GM19328 (cell line): Measurements from ENCODE around the gene NABP2.
"Not testable (repeated sequence)": the region's sequence is repeated elsewhere in the genome, so short reads cannot be mapped to it uniquely, and the experiment has no call there.

ENCODE experiments used
- ATAC-seq: cut with Tn5 transposase; IDR thresholded peaks from one replicate; pipeline ENCODE4 v1.9.1; 2021; ENCODE audit warnings: mild to moderate bottlenecking, moderate library complexity; ENCODE audit not compliant: unreplicated experiment

The NABP2 gene

DNA sequence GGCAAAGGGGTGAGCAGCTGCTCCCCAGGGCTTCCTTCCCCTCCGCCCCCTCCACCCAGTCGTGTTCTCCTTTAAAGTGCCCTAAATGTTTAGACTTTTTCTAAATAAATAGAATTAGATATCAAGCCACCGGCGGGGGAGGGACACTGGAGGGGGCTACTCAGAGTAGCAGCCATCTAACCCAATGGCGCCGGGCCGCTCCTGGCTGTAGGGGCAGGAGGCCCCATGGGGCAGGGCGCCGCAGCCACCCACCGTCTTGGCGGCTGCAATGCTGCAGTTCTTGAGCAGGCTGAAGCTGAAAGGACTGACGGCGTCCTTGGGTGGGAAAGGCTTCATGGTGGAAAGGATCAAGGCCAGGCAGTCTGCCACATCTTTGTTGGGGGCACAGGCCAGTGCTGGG lies 18.8 kb downstream of the NABP2 start:
- no peak for ATAC-seq

DNA sequence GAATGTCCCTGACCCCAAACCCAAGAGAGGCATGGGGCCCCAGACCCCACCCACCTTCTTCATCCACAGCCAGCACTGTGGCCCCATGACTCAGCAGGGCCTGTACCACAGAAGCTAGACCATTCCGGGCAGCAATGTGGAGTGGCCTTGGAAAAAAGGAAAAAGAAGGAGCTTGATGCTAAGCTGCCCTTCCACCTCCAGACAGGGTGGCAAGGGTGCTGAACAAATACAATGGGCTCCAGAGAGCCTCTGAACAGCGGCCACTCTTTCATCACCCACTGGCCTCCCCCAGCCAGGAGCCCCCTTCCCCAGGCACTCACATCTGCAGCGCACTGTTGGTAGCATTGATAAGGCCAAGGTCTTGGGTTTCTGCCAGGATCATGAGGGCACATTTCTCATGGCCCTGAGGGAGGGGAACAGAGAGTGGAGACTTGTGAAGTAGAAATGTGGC lies 19.6 kb downstream of the NABP2 start:
- no peak for ATAC-seq

DNA sequence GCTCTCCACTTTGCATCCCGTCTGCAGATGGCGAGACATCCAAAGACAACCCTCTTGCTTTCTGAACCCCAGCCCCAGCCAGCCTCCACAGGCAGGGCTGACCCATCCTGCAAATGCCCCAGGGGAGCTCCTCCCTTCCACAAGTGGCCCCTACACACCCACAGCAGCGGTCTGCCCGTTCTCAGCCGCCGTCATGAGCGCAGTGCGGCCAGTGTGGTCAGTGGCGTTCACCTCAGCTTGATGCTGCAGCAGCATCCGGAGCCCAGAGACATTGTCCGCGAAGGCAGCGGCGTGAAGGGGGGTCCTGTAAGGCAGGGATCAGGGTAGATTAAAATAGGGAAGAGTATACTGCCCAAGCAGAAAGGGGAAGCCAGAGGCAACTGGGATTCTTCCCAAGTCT lies 20.4 kb downstream of the NABP2 start:
- no peak for ATAC-seq

DNA sequence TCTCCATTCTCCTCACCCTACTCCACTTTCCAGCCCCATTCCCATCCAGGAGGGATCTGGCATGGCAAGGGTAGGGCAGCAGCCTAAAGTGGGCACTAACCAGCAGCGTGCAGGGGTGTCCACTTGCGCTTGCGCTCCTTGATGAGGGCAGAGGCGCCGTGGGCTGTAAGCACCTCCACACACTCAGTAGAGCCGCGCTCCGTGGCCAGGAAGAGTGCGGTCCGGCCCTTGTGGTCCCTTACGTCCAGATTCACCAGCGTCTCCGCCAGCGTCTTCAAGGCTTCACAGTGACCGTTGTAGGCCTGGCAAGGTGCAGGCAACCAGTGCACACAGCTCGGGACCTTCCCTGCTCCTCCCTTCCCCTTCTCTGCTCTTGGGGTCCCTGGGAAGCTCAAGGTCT lies 23.8 kb downstream of the NABP2 start:
- ATAC-seq, result no peak

DNA sequence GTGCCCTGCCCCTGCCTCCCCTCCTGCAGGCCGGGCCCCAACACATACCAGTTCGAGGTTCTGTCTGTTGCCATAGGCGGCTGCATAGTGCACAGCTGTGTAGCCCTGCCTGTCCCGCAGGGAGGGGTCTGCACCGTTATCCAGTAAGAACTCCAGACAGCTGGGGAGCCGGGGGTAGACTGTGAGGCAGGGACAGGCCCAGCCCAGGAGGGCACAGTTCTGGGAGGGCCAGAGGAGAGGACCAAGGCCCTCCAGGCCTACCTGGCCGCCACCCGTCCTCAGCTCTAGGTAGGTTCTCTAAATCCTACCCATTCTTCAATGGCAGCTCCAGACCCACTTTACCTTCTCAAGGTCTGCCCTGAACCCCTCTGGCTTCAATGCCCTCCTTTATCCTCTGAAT lies 24.6 kb downstream of the NABP2 start:
- no peak for ATAC-seq

DNA sequence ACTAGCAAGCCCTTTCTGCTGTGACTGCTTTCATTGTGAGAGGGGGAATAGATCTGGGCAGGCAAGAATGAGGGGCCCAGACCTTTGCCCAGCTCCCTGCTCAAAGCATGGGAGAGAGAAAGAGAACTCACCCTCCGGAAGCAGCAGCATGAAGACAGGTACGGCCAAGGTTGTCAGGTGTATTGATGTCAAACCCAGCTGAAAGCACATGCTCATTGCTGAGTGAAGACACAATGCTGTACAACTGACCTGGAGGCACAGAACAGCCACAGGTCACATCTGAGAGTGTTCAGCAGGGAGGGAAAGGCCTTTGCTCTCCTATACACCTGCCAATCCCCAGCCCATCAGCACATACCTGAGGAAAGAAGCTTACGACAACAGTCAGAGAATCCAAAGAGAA lies 28.5 kb downstream of the NABP2 start:
- ATAC-seq, result no peak

DNA sequence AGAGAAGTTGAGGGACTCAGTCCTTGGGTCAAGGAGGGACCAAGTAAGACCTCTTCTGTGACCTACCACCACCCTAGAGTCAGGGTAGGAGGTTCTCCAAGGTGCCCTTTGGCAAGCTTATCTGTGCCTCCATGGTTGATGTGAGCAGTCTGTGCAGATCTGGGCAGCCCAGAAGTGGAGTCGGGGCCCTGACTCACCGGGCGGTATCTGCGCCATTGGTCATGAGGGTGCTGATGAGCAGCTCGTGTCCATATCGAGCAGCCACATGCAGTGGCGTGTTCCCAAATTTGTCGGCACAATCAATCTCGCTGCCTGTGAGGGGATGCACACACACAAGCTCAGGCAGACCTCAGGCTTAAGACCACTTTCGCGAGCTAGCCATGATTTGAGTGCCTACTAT lies 28.9 kb downstream of the NABP2 start:
- no peak for ATAC-seq

DNA sequence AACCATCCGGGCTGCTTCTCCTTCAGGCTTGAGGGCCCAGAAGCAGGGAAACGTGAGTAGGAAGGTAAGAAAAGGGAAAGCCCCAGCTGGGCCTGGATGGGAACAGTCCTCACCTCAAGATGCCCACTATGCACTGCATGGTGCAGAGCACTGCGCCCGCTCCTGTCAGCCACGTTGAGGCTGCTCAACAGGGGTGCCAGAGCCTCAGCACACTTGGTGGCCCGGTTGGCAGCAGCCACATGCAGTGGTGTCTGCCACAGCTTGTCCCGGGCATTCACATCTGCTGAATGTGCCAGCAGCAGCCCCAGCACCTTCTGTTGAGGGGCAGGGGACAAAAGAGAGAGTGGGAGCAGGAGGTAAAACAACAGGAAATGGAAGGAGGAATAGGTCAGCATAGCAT lies 31.5 kb downstream of the NABP2 start:
- no peak for ATAC-seq

DNA sequence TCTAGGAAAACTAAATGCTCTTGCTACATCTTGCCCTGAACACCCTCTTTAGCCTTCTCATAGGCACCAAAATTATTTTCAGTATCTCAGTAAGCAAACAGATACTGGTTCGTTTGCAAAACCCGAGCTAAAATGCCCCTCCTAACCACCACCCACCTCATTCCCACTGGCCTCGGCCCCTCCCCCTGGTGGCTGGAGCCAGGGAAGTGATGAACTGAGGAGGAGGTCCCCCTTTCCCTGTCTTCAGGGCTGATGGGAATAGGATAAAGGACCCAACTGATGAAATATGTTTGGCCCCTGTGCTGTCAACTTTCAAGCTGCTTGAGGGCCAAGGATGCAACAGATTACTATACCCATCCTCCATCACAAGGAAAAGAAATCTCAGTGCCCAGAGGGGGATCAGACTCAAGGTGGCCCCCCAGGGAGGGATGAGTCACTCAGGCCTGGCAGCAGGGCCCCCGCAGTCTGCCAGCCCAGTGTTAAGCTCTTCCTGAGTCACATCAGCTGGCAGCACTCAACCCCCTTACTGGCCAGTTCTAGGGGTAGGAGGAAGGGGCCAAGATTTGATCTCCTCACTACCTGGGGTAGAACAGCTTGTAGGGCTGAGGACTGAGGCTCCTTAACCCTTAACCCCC lies 32.3 kb downstream of the NABP2 start:
- no peak for ATAC-seq

DNA sequence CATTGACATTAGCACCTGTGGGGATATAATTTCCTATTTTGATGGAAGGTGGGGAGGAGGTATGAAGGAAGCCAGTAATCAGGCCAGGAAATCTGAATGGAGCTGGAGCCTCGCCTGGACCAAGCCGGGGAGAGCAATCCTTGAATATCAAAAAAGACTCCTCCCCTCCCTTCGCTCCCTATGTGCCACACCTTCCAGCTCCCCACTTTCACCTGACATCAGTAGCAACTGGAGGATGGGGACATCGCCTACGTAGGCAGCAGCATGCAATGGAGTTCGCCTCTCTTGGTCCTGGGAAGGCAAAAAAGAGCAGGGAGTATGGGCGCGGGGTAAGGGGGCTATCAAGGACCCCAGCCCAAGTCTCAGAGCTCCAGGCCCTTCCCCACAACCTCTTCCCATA lies 32.9 kb downstream of the NABP2 start:
- ATAC-seq, result no peak

DNA sequence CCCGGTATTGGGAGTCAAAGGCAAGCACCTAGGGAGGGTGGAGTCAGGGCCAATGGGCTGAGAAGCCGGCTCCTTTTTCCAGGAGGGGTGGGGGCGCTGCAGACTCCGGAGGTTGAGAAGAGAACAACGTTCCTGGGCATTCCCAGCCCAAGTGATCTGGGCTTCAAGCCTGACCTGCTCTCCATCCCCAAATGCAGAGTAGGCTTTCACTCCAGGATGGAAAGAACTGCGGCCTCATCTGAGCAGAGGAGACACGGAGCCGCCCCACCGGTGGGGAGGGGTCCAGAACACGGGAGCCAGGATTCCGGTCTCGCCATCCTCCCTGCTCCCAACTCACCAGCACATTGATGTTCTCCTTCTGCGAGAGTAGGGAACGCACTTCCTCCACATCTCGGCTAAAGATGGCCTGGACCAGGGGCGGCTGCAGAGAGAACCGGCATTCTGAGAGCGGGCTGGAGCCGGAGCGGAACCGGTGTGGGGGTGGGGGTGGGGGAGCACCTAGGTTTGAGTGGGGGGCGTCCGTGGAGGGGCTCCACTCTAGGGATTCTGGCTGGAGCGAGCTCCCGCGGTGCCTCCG lies 33.4 kb downstream of the NABP2 start:
- ATAC-seq, result peak; percentile 15

DNA sequence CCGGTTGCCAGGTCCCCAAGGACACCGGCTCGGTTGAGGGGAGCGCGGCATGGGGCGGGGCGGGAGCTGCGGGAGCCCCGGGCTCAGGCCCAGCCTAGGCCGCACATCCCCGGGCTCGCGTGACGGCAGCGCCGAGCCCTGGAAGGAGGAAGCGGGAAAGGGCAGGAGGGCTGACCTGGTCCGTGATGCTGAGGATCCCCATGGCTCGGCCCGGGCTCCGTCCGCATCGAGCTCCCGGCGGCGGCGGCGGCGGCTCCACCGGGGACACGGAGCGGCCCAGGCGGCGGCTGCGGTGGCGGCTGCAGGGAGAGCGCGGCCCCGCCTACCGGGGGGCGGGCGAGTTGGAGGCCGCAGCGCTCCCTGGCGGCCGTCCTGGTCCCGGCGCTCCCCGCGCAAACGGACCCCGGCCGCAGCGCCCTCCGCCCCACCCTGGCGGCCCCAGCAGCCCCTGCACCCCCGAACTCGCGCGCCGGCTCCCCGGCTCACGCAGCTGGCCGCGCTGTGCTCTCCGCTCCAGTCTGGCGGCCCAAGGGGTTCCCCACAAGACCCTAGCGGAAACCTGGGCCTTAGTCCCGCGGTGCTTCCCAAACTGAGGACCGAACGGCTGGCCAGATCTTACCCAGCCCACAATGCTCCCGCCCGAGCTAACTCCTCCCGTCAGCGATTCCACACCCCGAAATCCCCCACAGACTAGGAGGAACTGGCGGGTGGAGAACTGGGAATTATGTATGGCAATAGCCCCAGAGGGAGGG lies 34.1 kb downstream of the NABP2 start, which contains the start of gene ANKRD52:
TSS of gene ANKRD52 (minus strand) at position 317 of the 752 bp plus-strand sequence. CDS start at position 202, 115 bp downstream.
- peak; percentile 92 for ATAC-seq

DNA sequence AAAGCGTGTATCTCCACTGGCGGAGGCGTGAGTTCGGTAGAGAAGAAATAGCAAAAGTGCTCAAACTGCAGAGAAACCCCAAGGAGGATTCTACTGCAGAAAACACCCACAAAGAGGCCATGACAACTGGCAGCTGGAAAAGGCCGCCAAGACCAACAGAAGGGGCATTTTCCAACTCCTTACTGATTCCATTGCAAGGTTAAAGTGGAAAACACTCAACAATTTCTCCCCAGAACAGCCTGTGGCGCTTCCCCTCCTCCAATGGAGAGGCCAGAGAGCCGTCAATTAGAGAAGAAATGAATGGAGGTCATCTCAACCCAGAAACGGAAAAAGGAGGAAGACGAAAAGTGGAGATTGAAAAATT lies 34.7 kb downstream of the NABP2 start:
- no peak for ATAC-seq

DNA sequence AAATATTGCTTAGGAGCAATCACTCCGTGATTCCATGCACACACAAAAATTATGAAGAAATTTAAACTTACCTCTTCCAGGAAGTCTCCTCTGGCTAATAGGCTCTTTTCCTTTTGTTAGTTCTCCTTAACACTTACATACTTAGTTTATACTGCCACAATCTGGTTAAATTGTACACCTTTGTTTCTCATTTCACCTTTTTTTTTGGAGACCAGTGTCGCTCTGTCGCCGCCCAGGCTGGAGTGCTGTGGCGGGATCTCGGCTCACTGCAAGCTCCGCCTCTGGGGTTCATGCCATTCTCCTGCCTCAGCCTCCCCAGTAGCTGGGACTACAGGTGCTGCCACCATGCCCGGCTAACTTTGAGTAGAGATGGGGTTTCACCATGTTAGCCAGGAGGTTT lies 36.2 kb downstream of the NABP2 start:
- ATAC-seq, result no peak

DNA sequence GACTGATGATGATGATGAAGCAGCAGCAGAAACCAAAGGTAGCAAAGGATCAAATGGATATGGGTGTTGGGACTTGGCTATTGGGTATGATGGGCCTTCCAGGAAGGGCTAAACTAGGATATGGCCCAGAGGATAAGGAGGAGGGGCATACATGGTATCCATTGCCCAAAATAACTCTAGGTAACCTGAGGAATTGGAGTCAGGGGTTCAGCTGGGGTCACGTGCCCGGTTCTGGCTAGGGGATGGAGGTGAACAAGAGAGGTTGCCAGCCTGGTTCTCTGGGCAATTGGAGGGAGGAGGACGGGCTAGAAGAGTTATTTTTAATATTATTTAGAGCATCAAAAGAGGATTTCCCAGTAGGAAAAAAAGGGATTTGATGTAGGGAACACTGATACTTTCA lies 36.8 kb downstream of the NABP2 start:
- no peak for ATAC-seq

DNA sequence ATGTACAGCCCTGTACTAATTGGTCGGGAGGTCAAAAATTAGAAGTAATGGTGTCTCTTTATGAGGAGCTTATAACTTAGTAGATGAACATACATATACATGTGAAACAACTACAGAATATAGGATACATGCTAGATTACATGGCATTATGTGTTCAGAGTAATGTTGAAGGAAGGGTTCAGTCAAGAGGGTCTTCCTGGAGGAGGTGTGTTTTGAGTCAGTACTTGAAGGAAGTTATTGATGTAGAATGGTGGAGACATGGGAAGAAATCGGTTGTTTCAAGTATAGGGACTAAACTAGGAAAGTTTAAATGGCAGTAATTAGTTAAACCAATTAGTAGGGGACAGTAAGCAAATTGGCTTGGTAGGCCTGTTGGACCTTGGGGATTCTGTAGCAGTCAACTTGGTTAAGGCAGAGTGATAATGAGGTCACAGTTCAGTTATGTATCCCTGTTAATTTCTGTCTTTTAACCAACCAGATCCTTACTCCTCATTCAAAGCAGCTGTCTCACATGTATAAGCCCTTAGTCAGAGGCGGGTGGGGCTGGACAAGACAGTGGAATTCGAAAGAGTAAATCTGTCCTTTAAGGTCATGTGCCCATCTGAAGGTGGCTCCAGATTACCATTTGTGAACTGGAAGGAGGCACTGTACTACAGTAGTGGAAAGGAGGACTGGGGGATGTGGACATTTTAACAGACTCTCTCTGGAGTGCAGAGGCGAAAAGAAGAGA lies 37.5 kb downstream of the NABP2 start:
- no peak for ATAC-seq

DNA sequence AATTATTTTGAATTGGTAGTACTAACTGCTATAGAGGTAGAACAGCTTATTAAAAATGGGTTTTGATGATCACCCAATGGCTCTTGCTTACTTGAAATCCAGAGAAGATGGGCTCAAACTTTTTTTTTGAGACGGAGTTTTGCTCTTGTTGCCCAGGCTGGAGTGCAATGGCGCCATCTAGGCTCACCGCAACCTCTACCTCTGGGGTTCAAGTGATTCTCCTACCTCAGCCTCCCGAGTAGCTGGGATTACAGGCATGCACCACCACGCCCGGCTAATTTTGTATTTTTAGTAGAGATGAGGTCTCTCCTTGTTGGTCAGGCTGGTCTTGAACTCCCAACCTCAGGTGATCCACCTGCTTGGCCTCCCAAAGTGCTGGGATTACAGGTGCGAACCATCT lies 38.8 kb downstream of the NABP2 start:
- ATAC-seq, result not testable (repeated sequence)

DNA sequence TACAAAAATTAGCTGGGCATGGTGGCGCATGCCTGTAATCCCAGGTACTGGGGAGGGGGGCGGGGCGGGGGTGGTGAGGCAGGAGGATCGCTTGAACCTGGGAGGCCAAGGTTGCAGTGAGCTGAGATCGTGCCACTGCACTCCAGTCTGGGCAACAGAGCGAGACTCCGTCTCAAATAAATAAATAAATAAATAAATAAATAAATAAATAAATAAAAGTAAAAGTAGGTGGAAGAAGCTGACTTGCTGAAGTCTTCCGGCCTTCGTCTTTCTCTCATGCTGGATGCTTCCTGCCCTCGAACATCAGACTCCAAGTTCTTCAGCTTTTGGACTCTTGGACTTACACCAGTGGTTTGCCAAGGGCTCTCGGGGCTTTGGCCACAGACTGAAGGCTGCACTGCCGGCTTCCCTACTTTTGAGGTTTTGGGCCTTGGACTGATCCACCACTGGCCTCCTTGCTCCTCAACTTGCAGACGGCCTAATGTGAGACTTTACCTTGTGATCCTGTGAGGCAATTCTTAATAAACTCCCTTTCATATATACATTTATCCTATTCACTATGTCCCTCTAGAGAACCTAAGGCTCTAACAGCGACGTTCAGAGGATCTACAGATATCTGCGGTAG lies 42.0 kb downstream of the NABP2 start:
- not testable (repeated sequence) for ATAC-seq

DNA sequence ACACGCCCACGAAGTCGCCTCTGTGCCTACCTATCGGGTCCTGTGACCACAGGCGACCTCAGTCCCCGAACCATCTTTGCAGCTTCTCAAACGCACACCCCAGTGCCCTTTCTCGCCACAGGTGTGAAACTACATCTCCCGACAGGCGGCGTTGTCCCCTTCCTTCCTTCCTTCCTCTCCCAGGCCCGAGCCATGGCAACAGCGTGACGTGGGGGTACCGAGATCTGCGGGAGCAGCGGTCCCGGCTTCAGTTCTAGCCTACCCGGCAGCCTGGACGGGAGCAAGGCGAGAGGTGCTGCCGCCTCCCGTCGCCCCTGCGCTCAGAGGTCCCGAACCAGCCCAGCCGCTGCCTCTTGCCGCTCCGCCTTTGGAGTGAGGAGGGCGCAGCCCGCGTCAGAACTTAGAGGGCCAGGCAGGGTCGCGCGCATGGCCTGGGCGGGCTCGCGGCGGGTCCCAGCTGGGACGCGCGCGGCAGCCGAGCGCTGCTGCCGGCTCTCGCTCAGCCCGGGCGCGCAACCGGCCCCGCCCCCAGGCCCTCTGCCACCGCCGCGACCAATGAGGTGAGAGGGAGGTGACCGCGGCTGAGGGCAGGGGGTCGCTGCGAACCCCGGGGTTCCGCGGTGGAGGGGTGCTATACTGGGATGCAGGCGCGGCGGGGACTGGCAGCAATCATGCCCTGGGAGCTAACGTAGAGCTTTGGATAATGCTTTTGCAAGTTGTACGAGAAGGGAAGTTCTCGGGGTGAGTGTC lies 42.7 kb downstream of the NABP2 start, which contains the start of gene COQ10A:
TSS of gene COQ10A (plus strand) at position 250 of the 750 bp plus-strand sequence. CDS start at position 427, 177 bp downstream.
- peak; percentile 85 for ATAC-seq

DNA sequence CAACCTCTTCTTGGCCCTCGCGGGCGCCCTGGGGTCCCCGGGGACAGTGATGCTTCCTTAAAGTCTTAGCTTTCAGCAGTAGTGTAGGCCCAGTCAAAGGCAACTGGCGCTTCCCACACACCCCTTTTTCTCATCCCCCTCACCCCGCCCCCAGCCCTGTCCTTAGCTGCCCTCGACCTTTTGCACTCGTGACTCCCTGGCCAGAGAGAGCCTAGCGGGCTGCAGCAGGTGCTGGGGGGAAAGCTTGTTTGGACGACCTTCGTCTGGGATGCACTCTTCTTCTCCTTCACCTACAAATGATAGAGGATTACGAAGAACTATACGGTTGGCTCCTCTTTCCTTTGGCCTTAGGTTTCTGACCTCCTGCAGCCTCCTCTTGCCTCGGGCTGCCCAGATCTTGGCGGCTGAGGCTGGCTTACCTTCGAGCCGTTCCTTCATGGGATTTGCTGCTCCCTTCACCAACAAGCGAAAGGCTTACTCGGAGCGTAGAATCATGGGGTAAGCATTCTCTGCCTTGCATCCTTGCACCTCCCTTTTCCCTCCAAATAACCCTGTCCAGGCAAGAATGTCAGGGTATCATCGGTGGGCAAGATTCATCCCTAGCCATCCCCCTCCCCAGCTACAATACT lies 43.4 kb downstream of the NABP2 start:
- peak; percentile 11 for ATAC-seq
